Liver (tissue), 9 donors: ENCODE measurements around the gene SLCO4A1. TPM values are rescaled to one million over a fixed set of nuclear protein-coding genes. Genes with fewer than 3 reads are reported as not detected.

Source experiments
- DNase-seq: peaks from one replicate; pipeline ENCODE4 v3.0.0-alpha.2; 2017; ENCODE audit warnings: low spot score
- H3K27ac ChIP-seq, 2 donors: one replicate each; pipeline ENCODE4 v1.7.0; 2013; ENCODE audit warnings: inconsistent platforms in 2 of 2, low read length in 2 of 2, control low read depth in 1 of 2, low read depth in 1 of 2, mild to moderate bottlenecking in 1 of 2
- H3K27me3 ChIP-seq, 4 donors: one replicate each; pipeline versions ENCODE4 v1.6.1 to v1.7.0; 2013; ENCODE audit warnings: low read length in 3 of 4, inconsistent platforms in 1 of 4, mild to moderate bottlenecking in 1 of 4, moderate library complexity in 1 of 4; ENCODE audit not compliant: control insufficient read depth in 4 of 4, insufficient read depth in 4 of 4
- H3K36me3 ChIP-seq, 4 donors: one replicate each; pipeline versions ENCODE4 v1.6.1 to v1.7.0; 2013; ENCODE audit warnings: low read length in 3 of 4, mild to moderate bottlenecking in 3 of 4, low read depth in 1 of 4, moderate library complexity in 1 of 4; ENCODE audit not compliant: control insufficient read depth in 4 of 4, insufficient read depth in 3 of 4
- H3K4me1 ChIP-seq, 4 donors: one replicate each; pipeline versions ENCODE4 v1.6.1 to v1.7.0; 2013; ENCODE audit warnings: low read length in 3 of 4, mild to moderate bottlenecking in 3 of 4, moderate library complexity in 1 of 4; ENCODE audit not compliant: control insufficient read depth in 4 of 4, insufficient read depth in 4 of 4
- H3K4me3 ChIP-seq, 3 donors: one replicate each; pipeline versions ENCODE4 v1.6.1 to v1.7.0; 2013; ENCODE audit warnings: low read length in 3 of 3, control low read depth in 1 of 3, low read depth in 1 of 3, mild to moderate bottlenecking in 1 of 3
- H3K9ac ChIP-seq, 2 donors: one replicate each; pipeline ENCODE4 v1.7.0; 2013; ENCODE audit warnings: low read length in 2 of 2, mild to moderate bottlenecking in 2 of 2, moderate library complexity in 2 of 2, control low read depth in 1 of 2, low read depth in 1 of 2
- H3K9me3 ChIP-seq, 4 donors: one replicate each; pipeline versions ENCODE4 v1.6.1 to v1.7.0; 2013; ENCODE audit warnings: low read length in 3 of 4; ENCODE audit not compliant: control insufficient read depth in 4 of 4
- EGR1 ChIP-seq, 2 donors: IDR thresholded peaks; 2 replicates each; pipeline ENCODE4 v1.6.1; 2016 to 2018; ENCODE audit warnings: antibody characterized with exemption in 2 of 2, low read depth in 2 of 2
- FOXA1 ChIP-seq: IDR thresholded peaks from 2 replicates; pipeline ENCODE4 v1.6.1; 2016; ENCODE audit warnings: antibody characterized with exemption
- FOXA2 ChIP-seq: IDR thresholded peaks from 2 replicates; pipeline ENCODE4 v1.6.1; 2016; ENCODE audit warnings: antibody characterized with exemption
- GABPA ChIP-seq, 2 donors: IDR thresholded peaks in 1 of 2; conservative IDR thresholded peaks in 1 of 2; 2 replicates each; pipeline ENCODE4 v1.6.1; 2016; ENCODE audit warnings: antibody characterized with exemption in 2 of 2, mild to moderate bottlenecking in 1 of 2, moderate library complexity in 1 of 2
- HNF4A ChIP-seq, 2 donors: conservative IDR thresholded peaks; 2 replicates each; pipeline ENCODE4 v1.6.1; 2016; ENCODE audit warnings: antibody characterized with exemption in 2 of 2, mild to moderate bottlenecking in 2 of 2
- HNF4G ChIP-seq: IDR thresholded peaks from 2 replicates; pipeline ENCODE4 v1.6.1; 2016; ENCODE audit warnings: antibody characterized with exemption
- JUND ChIP-seq, 2 donors: IDR thresholded peaks; 2 replicates each; pipeline ENCODE4 v1.6.1; 2016; ENCODE audit warnings: antibody characterized with exemption in 2 of 2
- NR2F2 ChIP-seq: IDR thresholded peaks from 2 replicates; pipeline ENCODE4 v1.6.1; 2016; ENCODE audit warnings: antibody characterized with exemption
- RAD21 ChIP-seq, 2 donors: IDR thresholded peaks; 2 replicates each; pipeline ENCODE4 v1.6.1; 2016; ENCODE audit warnings: antibody characterized with exemption in 2 of 2, mild to moderate bottlenecking in 2 of 2
- RXRA ChIP-seq, 2 donors: IDR thresholded peaks; 2 replicates each; pipeline ENCODE4 v1.6.1; 2017 to 2018; ENCODE audit warnings: antibody characterized with exemption in 2 of 2, mild to moderate bottlenecking in 1 of 2
- SP1 ChIP-seq: IDR thresholded peaks from 2 replicates; pipeline ENCODE4 v1.6.1; 2018; ENCODE audit warnings: antibody characterized with exemption, mild to moderate bottlenecking
- TAF1 ChIP-seq: conservative IDR thresholded peaks from 2 replicates; pipeline ENCODE4 v1.6.1; 2016; ENCODE audit warnings: antibody characterized with exemption, mild to moderate bottlenecking
- YY1 ChIP-seq: IDR thresholded peaks from 2 replicates; pipeline ENCODE4 v1.6.1; 2016; ENCODE audit warnings: antibody characterized with exemption, mild to moderate bottlenecking
- WGBS: extraction: QIAGEN DNeasy Blood & Tissue Kit; methylation state at CpG from one replicate; pipeline ENCODE4 v1.1.7; 2013; 5-methylcytosine and 5-hydroxymethylcytosine counted together
- polyA plus RNA-seq, 2 donors: library from polyadenylated mRNA; stranded (reverse) in 1 of 2; unstranded in 1 of 2; fragments of 200-250 nt in 1 of 2; fragments of >200 nt in 1 of 2; fragmentation: Nextera tagmentation in 1 of 2; extraction: Ambion mirVana in 1 of 2; gene quantifications; one replicate each; pipeline versions ENCODE4 v1.2.1 to v1.2.3, GENCODE V29; 2013 to 2015
- total RNA-seq, 2 donors: library from RNA; depleted of rRNA; stranded (reverse); fragments of >200 nt; gene quantifications; one replicate each; pipeline ENCODE4 v1.2.3, GENCODE V29; 2014
- TF ChIP-seq, protein P1 (sequence below): fragments of 150-350 bp; IDR thresholded peaks from 2 replicates; pipeline ENCODE4 v1.5.1; 2017; ENCODE audit warnings: improper control_type of control experiment, low read depth, low read length; ENCODE audit not compliant: missing input control
- TF ChIP-seq, protein P2 (sequence below): IDR thresholded peaks from 2 replicates; pipeline ENCODE4 v1.6.1; 2016; ENCODE audit warnings: antibody characterized with exemption, mild to moderate bottlenecking
- TF ChIP-seq, protein P3 (sequence below): IDR thresholded peaks from 2 replicates; pipeline ENCODE4 v1.6.1; 2016; ENCODE audit warnings: antibody characterized with exemption
- TF ChIP-seq, protein P4 (sequence below): IDR thresholded peaks from 2 replicates; pipeline ENCODE4 v1.6.1; 2016; ENCODE audit warnings: antibody characterized with exemption
- TF ChIP-seq, protein P5 (sequence below): IDR thresholded peaks from 2 replicates; pipeline ENCODE4 v1.6.1; 2016; ENCODE audit warnings: antibody characterized with exemption
- donor health status: healthy.
- donor health status: healthy.
- donor health status: healthy.
- donor health status: healthy.
- donor health status: healthy.

The SLCO4A1 gene
- total and polyA plus RNA-seq, 4 donors: 1.3 to 4.3 (median 2.6) TPM

DNA sequence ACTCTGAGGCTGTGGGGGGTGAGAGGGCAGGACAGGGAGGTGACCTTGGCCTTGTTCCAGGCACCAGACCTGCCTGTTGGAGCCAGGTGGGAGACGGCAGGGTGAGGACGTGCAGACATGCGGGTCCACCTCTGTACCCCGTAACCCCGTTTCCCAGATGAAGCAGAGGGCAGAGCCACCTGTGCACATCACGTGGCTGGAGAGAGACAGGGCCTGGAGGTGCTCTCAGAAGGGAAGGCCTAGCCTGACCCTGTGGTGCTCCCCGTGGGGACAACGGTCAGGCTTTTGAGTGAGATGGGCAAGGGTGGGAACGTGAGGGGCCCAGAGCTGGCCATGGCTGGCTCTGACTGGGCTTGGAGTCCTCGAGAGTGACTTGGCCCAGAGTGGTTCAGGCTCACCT, 72.9 kb downstream of the SLCO4A1 start:
- no peak overlapping the region for H3K9ac ChIP-seq
- TF ChIP-seq YY1 (no peak), SP1 (no peak), EGR1 (IDR thresholded peaks at IDR 0.05; ENCODE audit: low read depth in 2 of 2) (no peak), HNF4A (conservative IDR thresholded peaks at IDR 0.05) (no peak)
- TF ChIP-seq, protein P1, sequence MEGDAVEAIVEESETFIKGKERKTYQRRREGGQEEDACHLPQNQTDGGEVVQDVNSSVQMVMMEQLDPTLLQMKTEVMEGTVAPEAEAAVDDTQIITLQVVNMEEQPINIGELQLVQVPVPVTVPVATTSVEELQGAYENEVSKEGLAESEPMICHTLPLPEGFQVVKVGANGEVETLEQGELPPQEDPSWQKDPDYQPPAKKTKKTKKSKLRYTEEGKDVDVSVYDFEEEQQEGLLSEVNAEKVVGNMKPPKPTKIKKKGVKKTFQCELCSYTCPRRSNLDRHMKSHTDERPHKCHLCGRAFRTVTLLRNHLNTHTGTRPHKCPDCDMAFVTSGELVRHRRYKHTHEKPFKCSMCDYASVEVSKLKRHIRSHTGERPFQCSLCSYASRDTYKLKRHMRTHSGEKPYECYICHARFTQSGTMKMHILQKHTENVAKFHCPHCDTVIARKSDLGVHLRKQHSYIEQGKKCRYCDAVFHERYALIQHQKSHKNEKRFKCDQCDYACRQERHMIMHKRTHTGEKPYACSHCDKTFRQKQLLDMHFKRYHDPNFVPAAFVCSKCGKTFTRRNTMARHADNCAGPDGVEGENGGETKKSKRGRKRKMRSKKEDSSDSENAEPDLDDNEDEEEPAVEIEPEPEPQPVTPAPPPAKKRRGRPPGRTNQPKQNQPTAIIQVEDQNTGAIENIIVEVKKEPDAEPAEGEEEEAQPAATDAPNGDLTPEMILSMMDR: no peak
- WGBS: 82% methylated on average over 10 of the region's 10 CpGs
- no peak overlapping the region for H3K4me3 ChIP-seq
- DNase-seq: no peak
- H3K4me1 ChIP-seq: no peaks in the 10 kb centered on the region
- H3K9me3 ChIP-seq: no peaks in the 10 kb centered on the region
- H3K36me3 ChIP-seq: no peaks in the 10 kb centered on the region
- peaks cover 0 to 2% (median 0%) of the 10 kb centered on the region in 4 donors for H3K27me3 ChIP-seq
- H3K27ac ChIP-seq: no peak overlapping the region

DNA sequence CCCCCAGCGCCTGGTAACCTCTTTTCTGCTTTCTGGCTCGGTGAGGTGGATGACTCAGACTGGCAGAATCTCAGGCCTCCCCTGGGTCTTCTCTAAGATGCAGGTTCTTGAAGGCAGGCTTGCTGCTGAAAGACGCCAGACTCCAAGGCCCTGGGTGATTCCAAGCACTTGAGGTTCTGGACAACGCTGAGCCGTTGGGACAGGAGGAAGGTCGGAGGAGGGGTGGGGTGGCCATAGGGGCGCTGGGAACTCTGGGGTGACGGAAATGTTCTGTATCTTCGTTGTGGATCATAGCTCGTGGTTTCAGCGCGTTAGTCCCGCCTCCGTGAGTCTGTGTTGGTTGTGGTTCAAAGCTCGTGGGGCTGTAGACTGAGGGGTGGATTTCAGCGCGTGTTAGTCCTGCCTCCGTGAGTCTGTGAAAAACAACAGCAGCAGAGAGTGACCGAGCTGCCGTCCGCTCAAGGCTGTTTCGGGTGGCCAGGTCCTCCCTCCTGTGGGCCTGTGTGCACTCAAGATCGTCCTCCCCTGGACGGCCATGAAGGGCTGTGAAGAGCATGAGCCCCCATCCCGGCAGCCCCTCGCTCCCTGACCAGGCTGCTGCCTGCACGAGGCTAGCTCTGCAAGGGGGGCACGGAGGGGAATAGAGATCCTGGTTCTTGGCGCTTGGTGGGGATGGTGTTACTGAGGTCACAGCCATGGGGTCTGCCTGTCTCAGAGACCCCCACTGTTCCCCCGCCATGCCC, 74.1 kb downstream of the SLCO4A1 start:
- WGBS: 69% methylated on average over 30 of the region's 30 CpGs
- TF ChIP-seq HNF4A (conservative IDR thresholded peaks at IDR 0.05) (no peak), SP1 (no peak), NR2F2 (no peak), RAD21 (IDR thresholded peaks at IDR 0.05) (no peak), EGR1 (IDR thresholded peaks at IDR 0.05; ENCODE audit: low read depth in 2 of 2) (no peak), HNF4G (no peak), FOXA2 (no peak), GABPA (IDR thresholded peaks at IDR 0.05 in 1 of 2, conservative IDR thresholded peaks at IDR 0.05 in 1 of 2) (no peak), FOXA1 (no peak), JUND (IDR thresholded peaks at IDR 0.05) (no peak), YY1 (no peak), RXRA (IDR thresholded peaks at IDR 0.05) (no peak), TAF1 (no peak)
- TF ChIP-seq, protein P1: no peak
- TF ChIP-seq, protein P2, sequence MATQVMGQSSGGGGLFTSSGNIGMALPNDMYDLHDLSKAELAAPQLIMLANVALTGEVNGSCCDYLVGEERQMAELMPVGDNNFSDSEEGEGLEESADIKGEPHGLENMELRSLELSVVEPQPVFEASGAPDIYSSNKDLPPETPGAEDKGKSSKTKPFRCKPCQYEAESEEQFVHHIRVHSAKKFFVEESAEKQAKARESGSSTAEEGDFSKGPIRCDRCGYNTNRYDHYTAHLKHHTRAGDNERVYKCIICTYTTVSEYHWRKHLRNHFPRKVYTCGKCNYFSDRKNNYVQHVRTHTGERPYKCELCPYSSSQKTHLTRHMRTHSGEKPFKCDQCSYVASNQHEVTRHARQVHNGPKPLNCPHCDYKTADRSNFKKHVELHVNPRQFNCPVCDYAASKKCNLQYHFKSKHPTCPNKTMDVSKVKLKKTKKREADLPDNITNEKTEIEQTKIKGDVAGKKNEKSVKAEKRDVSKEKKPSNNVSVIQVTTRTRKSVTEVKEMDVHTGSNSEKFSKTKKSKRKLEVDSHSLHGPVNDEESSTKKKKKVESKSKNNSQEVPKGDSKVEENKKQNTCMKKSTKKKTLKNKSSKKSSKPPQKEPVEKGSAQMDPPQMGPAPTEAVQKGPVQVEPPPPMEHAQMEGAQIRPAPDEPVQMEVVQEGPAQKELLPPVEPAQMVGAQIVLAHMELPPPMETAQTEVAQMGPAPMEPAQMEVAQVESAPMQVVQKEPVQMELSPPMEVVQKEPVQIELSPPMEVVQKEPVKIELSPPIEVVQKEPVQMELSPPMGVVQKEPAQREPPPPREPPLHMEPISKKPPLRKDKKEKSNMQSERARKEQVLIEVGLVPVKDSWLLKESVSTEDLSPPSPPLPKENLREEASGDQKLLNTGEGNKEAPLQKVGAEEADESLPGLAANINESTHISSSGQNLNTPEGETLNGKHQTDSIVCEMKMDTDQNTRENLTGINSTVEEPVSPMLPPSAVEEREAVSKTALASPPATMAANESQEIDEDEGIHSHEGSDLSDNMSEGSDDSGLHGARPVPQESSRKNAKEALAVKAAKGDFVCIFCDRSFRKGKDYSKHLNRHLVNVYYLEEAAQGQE: no peak
- TF ChIP-seq, protein P3, sequence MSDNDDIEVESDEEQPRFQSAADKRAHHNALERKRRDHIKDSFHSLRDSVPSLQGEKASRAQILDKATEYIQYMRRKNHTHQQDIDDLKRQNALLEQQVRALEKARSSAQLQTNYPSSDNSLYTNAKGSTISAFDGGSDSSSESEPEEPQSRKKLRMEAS: no peak
- TF ChIP-seq, protein P4, sequence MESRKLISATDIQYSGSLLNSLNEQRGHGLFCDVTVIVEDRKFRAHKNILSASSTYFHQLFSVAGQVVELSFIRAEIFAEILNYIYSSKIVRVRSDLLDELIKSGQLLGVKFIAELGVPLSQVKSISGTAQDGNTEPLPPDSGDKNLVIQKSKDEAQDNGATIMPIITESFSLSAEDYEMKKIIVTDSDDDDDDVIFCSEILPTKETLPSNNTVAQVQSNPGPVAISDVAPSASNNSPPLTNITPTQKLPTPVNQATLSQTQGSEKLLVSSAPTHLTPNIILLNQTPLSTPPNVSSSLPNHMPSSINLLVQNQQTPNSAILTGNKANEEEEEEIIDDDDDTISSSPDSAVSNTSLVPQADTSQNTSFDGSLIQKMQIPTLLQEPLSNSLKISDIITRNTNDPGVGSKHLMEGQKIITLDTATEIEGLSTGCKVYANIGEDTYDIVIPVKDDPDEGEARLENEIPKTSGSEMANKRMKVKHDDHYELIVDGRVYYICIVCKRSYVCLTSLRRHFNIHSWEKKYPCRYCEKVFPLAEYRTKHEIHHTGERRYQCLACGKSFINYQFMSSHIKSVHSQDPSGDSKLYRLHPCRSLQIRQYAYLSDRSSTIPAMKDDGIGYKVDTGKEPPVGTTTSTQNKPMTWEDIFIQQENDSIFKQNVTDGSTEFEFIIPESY: no peak
- TF ChIP-seq, protein P5, sequence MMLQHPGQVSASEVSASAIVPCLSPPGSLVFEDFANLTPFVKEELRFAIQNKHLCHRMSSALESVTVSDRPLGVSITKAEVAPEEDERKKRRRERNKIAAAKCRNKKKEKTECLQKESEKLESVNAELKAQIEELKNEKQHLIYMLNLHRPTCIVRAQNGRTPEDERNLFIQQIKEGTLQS: no peak

More for the DNA sequence above, 74.1 kb downstream of the SLCO4A1 start:
- no peaks in the 10 kb centered on the region for H3K36me3 ChIP-seq
- H3K9ac ChIP-seq: no peak overlapping the region
- H3K27ac ChIP-seq: no peak overlapping the region
- peaks cover 0 to 3% (median 2%) of the 10 kb centered on the region in 4 donors for H3K9me3 ChIP-seq
- H3K4me3 ChIP-seq: no peak overlapping the region
- H3K4me1 ChIP-seq: no peaks in the 10 kb centered on the region
- H3K27me3 ChIP-seq: no peaks in the 10 kb centered on the region
- DNase-seq: no peak
